ENCODE measurements around the gene FAM83E.

FAM83E gene

DNA sequence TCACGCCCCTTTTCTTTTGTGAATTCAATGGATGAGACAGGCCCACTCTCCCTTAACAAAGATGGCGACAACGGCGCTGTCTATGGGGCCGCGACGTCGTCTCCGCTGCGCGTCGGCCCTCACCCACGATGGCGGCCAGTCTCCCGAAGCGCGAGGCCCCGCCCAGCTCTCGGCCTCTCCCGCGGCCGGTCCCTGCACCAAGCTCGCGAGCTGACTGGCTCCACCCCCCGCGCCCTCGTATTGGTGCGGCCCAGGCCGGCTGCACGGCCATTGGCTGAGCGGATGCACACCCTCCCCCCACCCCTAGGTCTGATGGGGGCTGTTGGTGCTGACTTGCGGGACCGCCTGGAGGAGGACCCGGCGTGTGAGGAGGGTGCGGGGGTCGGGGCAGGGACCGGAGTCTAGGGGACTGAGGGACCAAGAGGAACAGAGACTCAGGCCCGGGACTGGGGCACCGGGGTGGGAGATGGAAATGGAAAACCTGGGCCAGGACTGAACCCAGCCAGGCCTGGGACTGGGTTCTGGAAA is 9.3 kb upstream of the FAM83E start:
- H3K27me3 Mint-ChIP-seq (ENCODE audit: low read depth) = no peaks in the 10 kb centered on the region
- H3K9me3 Mint-ChIP-seq = no peaks in the 10 kb centered on the region
- H3K4me1 Mint-ChIP-seq = peaks cover 37% of the 10 kb centered on the region
- no peaks in the 10 kb centered on the region for H3K36me3 Mint-ChIP-seq (ENCODE audit: low read depth)
- TF ChIP-seq, protein P1, sequence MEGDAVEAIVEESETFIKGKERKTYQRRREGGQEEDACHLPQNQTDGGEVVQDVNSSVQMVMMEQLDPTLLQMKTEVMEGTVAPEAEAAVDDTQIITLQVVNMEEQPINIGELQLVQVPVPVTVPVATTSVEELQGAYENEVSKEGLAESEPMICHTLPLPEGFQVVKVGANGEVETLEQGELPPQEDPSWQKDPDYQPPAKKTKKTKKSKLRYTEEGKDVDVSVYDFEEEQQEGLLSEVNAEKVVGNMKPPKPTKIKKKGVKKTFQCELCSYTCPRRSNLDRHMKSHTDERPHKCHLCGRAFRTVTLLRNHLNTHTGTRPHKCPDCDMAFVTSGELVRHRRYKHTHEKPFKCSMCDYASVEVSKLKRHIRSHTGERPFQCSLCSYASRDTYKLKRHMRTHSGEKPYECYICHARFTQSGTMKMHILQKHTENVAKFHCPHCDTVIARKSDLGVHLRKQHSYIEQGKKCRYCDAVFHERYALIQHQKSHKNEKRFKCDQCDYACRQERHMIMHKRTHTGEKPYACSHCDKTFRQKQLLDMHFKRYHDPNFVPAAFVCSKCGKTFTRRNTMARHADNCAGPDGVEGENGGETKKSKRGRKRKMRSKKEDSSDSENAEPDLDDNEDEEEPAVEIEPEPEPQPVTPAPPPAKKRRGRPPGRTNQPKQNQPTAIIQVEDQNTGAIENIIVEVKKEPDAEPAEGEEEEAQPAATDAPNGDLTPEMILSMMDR (IDR thresholded peaks at IDR 0.05; ENCODE audit: unreplicated experiment in 3 of 3) = no peak
- H3K4me3 Mint-ChIP-seq = peak overlapping the region; percentile 87 to 90 (median 88)
- peak overlapping the region; percentile 91 to 99 (median 99) for H3K27ac Mint-ChIP-seq

DNA sequence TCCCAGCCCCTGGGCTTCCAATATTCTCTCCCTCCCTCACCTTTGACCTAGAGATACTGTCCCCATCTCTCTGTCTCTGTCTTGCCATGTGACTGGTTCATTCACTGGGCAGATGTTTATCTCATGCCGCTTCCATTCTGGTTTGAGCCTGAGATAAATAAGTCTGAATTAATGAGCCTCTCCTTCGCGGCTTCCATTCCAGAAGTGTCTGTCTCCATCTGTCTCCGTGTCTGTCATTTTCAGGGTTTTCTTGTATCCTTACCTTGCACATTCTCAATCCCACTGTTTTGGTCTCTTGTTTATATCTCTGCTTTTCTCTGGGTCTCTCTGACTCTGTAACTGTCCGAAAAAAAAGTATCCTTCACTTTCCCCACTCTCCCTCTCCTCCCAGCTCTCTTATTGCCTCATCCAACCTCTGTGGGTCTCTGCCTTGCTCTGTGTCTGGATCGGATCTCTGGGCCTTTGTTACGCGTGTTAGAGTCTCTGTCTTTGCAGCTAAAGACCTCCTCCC is 8.7 kb upstream of the FAM83E start:
- Mint-ChIP-seq H3K36me3 (ENCODE audit: low read depth) (no peaks in the 10 kb centered on the region), H3K4me3 (peak overlapping the region; percentile 87 to 90 (median 88)), H3K27ac (peak overlapping the region; percentile 91 to 99 (median 99)), H3K4me1 (peaks cover 39% of the 10 kb centered on the region), H3K9me3 (no peaks in the 10 kb centered on the region), H3K27me3 (ENCODE audit: low read depth) (no peaks in the 10 kb centered on the region)
- TF ChIP-seq, protein P1 (IDR thresholded peaks at IDR 0.05; ENCODE audit: unreplicated experiment in 3 of 3) = no peak

DNA sequence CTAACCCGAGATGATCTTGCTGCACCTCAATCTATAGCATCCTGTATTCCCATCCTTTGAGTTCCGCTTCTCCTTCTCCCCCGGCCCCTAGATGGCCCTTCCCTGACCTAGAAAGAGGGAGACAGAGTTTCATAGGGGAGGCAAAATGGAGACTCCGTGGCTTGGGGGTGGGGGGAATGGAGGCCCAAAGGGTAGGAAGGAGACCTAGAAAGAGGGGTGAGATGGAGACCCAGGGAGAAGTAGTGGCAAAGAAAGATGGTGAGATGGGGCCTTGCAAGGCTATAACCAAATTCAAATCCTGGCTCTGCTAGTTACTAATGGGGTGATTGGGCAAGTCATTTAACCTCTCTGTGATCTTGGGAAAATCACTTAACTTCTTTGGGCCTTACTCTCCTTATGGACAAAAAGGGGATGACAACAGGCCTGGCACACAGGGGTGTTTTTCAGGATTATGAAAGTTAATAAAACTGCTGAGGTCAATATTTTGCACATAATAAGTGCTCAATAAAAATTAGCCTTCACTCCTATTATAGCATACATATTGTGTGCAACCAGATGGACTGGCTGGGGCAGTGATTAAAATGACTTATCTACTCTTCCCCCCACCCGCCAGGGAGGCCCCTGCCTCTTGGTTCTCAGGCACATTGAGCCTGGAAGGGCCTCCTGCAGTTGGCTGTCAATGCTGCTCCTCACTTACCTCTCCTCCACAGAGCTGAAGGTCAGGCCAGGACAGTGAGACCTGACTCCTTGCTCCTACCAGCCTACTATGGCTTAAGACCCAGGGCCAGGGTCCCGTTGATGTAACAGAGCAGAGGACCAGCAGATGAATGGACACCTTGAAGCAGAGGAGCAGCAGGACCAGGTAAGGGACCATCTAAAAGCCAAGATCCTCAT is 5.1 kb upstream of the FAM83E start:
- peak overlapping the region; percentile 88 to 96 (median 96) for H3K27ac Mint-ChIP-seq
- H3K36me3 Mint-ChIP-seq (ENCODE audit: low read depth) = peaks cover 15% of the 10 kb centered on the region
- no peaks in the 10 kb centered on the region for H3K27me3 Mint-ChIP-seq (ENCODE audit: low read depth)
- H3K4me3 Mint-ChIP-seq = peak overlapping the region; percentile 97 to 99 (median 99)
- H3K9me3 Mint-ChIP-seq = no peaks in the 10 kb centered on the region
- TF ChIP-seq, protein P1 (IDR thresholded peaks at IDR 0.05; ENCODE audit: unreplicated experiment in 3 of 3) = no peak
- H3K4me1 Mint-ChIP-seq = peaks cover 54% of the 10 kb centered on the region

DNA sequence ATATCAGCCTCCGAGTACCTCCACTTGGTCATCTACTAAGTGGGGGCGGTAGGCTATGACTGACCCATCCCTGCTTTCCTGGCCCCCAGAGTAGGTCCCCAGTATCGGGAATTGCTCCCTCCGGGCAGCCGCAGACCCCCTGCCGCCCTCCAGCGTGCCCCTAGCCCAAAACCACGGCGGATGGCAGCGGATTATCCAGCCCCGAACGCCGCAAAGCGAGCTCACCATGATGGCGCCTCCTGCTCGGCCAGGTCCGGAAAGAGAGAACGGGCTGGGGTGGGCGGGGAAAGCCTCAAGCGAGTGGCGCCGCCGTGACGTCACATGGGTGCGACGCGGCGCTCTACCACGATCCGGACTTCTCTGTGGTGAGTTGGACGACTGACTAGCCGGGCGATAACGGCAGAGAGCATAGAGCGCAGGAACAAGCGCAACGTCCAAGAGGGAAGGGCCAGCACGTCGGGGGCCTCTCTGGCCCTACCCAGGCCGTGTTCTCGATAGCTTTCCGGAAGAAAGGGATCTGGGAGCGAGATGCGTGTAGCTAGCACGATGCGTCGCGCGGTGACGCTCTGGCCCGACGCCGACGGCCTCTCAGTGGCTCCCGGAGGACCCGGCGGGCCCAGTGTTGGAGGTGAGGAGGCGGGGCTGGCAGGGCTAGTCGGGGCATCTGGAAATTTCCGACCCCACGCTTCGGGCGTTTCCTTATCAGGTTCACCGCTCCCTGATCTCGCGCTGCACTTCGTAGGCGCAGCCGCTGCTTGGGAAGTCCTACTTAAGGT is 4.2 kb upstream of the FAM83E start, which contains the start of the genes RPL18 and SPHK2:
Gene RPL18, minus strand, starts transcription at position 263 of the 776 bp plus-strand sequence. Its CDS starts 35 bp downstream, at position 228.
Gene SPHK2, plus strand, starts transcription at position 591 of the 776 bp plus-strand sequence. CDS start 1,009 bp downstream, outside the sequence.
- Mint-ChIP-seq H3K4me3 (peak within 1 kb of the TSS; percentile 97 to 99 (median 99)), H3K36me3 (ENCODE audit: low read depth) (peaks cover 15% of the 10 kb centered on the region), H3K27ac (peak within 1 kb of the TSS; percentile 88 to 96 (median 96)), H3K9me3 (no peaks in the 10 kb centered on the region), H3K27me3 (ENCODE audit: low read depth) (no peaks in the 10 kb centered on the region), H3K4me1 (peaks cover 52% of the 10 kb centered on the region)
- TF ChIP-seq, protein P1 (IDR thresholded peaks at IDR 0.05; ENCODE audit: unreplicated experiment in 3 of 3) = no peak

DNA sequence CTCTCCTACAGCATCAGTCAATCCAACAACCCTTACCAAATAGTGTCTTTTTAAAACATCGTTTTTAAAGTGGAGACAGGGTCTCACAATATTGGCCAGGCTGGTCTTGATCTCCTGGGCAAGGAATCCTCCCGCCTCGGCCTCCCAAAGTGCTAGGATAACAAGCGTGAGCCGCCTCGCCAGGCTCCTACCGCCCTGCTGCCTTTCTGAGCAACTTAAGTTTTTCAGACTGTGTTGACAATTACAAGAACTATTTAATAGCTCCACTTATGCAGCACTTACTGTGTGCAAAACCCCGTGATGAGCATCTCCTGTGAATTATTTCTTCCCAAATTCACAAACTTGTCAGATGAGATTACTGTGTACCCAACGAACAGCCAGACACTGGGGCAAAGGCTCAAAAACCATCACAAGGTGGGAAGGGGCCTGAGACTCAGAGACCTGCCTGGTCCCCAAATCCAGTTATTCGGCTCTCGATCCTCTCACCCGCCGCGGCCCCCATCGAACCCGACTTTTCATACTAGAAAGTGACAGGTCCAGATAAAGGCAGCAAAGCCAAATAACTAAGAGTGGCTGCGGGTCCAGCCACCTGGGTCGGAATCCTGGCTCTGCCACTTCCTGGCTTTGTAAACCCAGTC is 3.5 kb upstream of the FAM83E start:
- Mint-ChIP-seq H3K36me3 (ENCODE audit: low read depth) (peaks cover 21% of the 10 kb centered on the region), H3K9me3 (no peaks in the 10 kb centered on the region), H3K4me3 (peak overlapping the region; percentile 97 to 99 (median 99)), H3K27me3 (ENCODE audit: low read depth) (peaks cover 3% of the 10 kb centered on the region), H3K27ac (peak overlapping the region; percentile 88 to 96 (median 96)), H3K4me1 (peaks cover 45% of the 10 kb centered on the region)
- TF ChIP-seq, protein P1 (IDR thresholded peaks at IDR 0.05; ENCODE audit: unreplicated experiment in 3 of 3) = no peak

All from nephron (organoid).